GM19372 (cell line): ENCODE data around the gene WNT7B.

Experiments
- ATAC-seq: cut with Tn5 transposase; IDR thresholded peaks from one replicate; pipeline ENCODE4 v1.9.1; 2021; ENCODE audit warnings: mild to moderate bottlenecking, low read depth, moderate library complexity; ENCODE audit not compliant: unreplicated experiment

WNT7B gene

GRCh38 chr22:45997077-45997776 lies 20.3 kb upstream of the WNT7B start:
- ATAC-seq = no peak

- no peak for ATAC-seq
Measured at GRCh38 chr22:45996241-45997076, 19.5 kb upstream of the WNT7B start.

DNA sequence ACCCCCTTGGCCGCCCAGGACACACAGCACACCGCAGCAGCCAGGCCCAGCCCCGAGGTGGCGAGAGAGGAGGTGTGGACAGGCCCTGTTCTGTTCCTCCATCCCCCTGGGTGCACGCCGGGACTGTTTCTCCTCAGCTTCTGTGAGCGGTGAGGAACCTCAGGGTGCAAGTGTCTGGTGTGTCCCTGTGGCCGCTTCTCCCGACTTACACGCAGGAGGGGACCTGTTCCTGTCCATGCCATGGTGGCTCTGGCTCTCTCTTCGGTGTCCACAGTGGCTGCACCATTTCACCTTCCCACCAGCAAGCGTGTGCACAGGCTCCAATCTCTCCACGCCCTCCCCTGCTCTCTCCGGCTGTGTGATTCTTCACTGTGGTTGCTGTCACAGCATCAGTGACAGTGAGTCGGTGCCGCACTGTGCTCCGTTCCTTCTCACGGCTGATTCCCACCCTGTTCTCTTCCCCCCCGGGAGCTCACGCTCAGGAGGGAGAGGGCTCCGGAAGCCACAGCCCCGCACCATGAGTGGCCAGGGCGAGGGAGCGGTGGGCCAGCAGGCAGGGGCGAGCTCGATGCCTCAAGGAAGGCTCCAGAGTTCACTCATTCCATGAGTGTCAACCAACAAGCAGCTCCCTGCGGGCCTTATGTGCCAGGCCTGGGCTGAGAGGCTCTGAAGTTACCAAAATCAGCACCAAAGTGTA lies 18.6 kb upstream of the WNT7B start:
- ATAC-seq = no peak

GRCh38 chr22:45994491-45995404 lies 17.8 kb upstream of the WNT7B start:
- no peak for ATAC-seq

- no peak for ATAC-seq
Measured at GRCh38 chr22:45993841-45994240, 16.9 kb upstream of the WNT7B start.

DNA sequence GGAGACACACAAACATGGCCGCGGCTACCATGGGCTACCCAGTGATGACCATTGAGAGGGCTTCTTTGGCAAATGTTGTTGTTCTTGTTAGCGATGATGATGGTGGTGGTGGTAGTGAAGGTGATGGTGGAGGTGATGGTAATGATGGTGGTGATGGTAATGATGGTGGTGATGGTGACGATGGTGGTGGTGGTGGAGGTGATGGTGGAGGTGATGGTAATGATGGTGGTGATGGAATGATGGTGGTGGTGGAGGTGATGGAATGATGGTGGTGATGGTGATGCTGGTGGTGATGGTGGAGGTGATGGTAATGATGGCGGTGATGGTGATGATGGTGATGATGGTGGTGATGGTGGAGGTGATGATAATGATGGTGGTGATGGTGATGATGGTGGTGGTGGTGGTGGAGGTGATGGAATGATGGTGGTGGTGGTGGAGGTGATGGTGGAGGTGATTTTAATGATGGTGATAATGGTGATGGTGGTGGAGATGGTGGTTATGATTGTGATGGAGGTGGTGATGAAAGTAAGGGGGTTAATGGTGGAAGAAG lies 16.3 kb upstream of the WNT7B start:
- ATAC-seq = no peak

GRCh38 chr22:45992737-45993136 lies 15.8 kb upstream of the WNT7B start:
- ATAC-seq = no peak

- no peak for ATAC-seq
Measured at GRCh38 chr22:45991098-45991497, 14.1 kb upstream of the WNT7B start.

DNA sequence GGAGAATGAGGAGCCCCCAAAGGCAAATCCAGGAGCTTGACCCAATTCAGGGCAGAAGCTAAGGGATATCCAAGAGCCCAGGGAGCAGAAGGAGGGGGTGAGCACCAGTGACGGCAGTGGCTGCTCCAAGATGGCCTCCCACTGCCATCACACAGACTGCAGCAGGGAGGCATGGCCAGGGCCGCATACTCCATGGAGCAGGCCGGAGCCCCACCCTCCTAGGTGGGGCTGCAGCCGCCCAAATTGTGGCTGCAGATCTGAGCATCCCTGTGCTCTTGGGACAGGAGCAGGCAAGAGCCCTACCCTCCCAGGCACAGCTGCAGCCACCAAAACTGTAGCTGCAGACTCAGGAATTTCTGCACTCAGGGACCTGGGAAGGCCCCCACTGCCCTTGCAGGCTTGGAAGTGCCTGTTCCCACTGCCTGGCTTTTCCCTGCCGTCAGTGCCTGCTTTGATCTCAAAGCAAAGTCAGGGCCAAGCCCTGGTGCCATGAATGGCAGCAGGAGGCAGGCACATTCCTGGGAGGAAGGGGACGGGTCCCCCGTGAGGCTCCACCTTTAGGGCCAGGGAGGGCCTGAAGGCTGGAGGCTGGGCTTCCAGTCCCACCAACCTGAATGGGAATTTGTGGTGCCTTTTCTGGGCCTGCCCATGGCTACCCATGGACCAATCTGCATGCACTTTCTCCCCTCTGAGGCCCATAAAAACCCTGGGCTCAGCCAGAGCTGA lies 10.3 kb upstream of the WNT7B start:
- no peak for ATAC-seq

DNA sequence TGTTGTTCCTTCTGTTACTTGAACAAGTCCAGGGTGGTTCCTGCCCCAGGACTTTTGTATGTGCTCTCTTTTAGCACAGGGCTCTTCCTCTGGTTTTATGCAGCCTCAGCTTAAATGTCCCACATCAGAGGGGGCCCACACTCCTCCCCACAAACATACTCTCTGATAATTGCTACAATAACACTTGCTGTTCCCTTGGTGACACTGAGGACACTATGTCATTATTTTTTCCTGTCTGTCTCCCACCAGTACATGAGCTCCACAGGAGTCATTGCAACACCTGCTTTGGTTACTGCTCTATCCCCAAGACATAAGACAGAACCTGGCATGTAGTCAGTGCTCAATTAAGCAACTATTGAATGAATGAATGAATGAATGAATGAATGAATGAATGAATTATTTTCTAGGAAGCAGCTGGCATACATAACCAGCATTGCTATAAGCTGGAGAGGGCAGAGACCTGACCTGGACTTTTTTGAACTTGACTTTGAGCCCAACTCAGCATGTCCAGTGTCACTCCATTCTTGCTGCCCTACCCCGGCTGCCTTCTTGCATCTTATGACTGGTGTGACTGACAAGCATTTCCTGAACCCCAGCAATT lies 7.5 kb upstream of the WNT7B start:
- ATAC-seq = no peak

- ATAC-seq = no peak
Measured at GRCh38 chr22:45983797-45984196, 6.8 kb upstream of the WNT7B start.

DNA sequence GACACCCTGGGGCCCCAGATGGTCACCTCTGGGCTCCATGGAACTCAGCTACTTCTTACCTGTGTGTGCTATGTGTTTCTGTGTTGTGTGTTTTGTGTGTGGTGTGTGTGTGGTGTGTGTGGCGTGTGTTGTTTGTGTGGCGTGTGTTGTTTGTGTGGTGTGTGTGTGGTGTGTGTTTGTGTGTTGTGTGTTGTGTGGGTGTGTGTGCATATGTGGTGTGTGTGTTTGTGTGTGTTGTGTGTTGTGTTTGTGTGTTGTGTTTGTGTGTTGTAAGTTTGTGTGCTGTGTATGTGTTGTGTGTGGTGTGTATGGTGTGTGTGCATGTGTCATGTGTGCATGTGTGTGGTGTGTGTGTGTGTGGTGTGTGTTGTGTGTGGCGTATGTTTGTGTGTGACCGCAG lies 3.8 kb upstream of the WNT7B start:
- no peak for ATAC-seq

DNA sequence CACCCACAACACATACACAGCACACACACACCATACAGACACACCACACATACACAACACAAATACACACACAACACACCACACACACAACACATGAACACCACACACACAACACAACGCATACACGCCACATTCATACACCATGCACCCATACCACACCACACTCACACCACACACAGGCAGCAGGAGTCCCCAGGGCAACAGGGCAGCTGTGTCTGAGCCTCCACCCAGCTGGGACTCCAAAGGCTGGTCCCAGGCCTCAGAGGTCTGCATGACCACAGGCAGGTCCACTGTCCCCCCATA lies 3.3 kb upstream of the WNT7B start:
- no peak for ATAC-seq

- ATAC-seq = no peak
Measured at GRCh38 chr22:45978275-45978713, 1.3 kb upstream of the WNT7B start.

- ATAC-seq = no peak
Measured at GRCh38 chr22:45977551-45978274, 751 bp upstream of the WNT7B start.

DNA sequence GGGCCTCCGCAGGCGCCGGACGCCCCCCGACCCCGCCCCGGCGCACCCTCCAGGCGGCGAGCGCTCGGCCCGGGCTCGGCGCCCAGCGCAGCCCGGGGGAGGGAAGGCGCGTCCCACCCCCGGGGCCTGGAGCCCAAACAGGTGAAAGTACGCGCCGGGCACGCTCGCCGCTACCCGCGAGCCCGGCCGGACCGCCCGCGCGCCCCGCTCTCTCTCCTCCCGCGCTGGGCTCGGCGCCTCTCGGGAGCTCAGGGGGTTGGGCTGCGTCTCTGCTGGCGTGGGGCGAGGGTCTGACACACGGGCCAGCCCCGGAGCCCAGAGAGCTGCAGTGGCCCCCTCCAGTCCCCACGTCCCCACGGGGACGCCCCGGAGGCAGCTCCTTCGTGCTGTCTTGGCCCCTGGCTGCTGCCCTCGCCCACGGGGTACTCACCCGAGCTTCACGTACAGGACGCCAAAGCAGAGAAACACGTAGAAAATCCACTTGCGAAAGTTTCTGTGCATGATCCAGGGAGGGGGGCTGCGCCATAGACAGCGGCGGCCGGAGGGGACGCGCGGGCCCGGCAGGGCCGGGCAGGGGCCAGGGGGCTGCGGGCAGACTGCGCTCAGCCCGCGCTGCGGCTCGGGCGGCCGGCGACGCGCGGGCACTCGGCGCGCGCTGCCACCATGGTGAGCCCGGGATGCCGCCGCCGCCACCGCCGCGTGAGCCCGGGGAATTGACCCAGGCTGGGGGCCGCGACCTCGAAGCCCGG lies 534 bp downstream of the WNT7B start:
- no peak for ATAC-seq

DNA sequence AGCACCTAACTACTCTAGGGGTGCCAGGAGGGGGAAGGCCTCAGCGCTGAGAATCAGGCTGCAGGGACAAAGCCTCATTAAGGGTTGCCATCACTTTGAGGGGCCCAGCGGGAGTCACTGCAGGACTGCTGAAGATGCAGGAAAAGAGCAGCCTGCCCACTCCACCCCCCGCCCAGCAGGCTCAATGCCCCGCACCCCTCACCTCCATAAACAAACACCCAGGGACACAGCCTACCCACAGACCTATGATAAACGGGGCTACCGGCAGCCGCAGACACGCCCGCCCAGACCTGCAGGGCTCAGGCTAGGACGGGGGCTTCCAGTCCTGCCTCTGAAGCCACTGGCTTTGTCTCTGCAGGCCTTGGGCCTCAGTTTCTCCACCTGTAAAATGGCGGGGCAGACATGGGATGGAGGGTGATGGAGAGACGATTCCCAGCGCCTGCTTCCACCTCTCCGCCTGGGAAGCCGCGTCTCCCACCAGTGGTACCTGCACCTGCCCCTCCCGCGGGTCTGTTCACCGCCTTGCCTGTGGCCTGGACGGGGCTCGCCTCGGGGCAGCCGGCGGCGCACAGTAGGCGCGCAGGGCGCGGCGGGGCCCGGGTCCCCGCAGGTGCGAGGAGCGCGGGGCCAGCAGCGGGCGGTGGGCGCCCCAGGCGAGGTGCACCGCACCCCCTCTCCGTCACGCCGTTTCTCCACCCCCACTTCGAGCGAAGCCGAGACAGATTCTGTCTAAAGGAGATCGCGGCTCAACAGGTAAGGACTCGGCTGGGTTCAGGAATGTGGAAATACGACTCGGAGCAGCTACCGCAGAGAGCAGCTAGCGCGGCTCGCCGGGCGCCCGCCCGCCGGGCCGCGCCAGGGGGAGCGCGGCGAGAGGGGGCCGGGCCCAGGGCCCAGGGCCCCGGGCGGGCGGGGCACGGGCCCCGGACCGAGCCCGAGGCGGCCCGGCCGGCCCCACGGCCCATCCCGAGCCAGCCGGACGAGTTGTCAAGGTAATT lies 1.5 kb downstream of the WNT7B start:
- no peak for ATAC-seq
